Ovary (tissue), 9 donors: ENCODE results near the gene AOAH. TPM values are rescaled to one million over a fixed set of nuclear protein-coding genes. Genes with fewer than 3 reads are reported as not detected.
"Not testable (repeated sequence)": the region's sequence is repeated elsewhere in the genome, so short reads cannot be mapped to it uniquely, and the experiment has no call there.

Experiments used
- DNase-seq, 5 donors: peaks; one replicate each; pipeline ENCODE4 v3.0.0-alpha.2; 2019 to 2020
- H3K27ac ChIP-seq, 2 donors: fragments of 200-600 bp; one replicate each; pipeline versions ENCODE4 v1.5.1 to v1.8.0; 2019 to 2022
- H3K27me3 ChIP-seq: fragments of 200-600 bp; one replicate; pipeline ENCODE4 v1.8.0; 2022
- H3K36me3 ChIP-seq: fragments of 200-600 bp; sonication (generic); one replicate; pipeline ENCODE4 v1.5.1; 2019
- H3K4me1 ChIP-seq: one replicate; pipeline ENCODE4 v1.8.1; 2013; ENCODE audit warnings: mild to moderate bottlenecking, moderate library complexity; ENCODE audit not compliant: insufficient read depth
- H3K4me3 ChIP-seq: fragments of 200-600 bp; sonication (generic); one replicate; pipeline ENCODE4 v1.5.1; 2017
- H3K9me3 ChIP-seq, 2 donors: fragments of 200-600 bp in 1 of 2; sonication (generic) in 1 of 2; one replicate each; pipeline versions ENCODE4 v1.5.1 to v1.8.1; 2013 to 2019; ENCODE audit warnings: mild to moderate bottlenecking in 1 of 2, moderate library complexity in 1 of 2
- CTCF ChIP-seq, 3 donors: fragments of 450-650 bp in 2 of 3; fragments of 200-600 bp in 1 of 3; IDR thresholded peaks; one replicate each; pipeline versions ENCODE4 v1.5.1 to v1.8.0; 2016 to 2022; ENCODE audit warnings: antibody characterized with exemption in 3 of 3, mild to moderate bottlenecking in 1 of 3
- EP300 ChIP-seq: sonication (generic); formaldehyde crosslinking; IDR thresholded peaks from one replicate; pipeline ENCODE4 v1.6.1; 2017; ENCODE audit warnings: antibody characterized with exemption
- POLR2A ChIP-seq: fragments of 450-650 bp; IDR thresholded peaks from one replicate; pipeline ENCODE4 v1.6.1; 2017; ENCODE audit warnings: antibody characterized with exemption, mild to moderate bottlenecking, moderate library complexity
- WGBS, 3 donors: extraction: QIAGEN DNeasy Blood & Tissue Kit in 1 of 3; methylation state at CpG; one replicate each; pipeline versions ENCODE4 v1.1.5 to v1.1.7; 2013 to 2017; 5-methylcytosine and 5-hydroxymethylcytosine counted together
- intact Hi-C, 4 donors: fragments of 100-400 bp; cut with DNase I; formaldehyde crosslinking; loops; one replicate each; pipeline versions ENCODE4 v1.11.0 to v1.15.1; 2022 to 2023
- polyA plus RNA-seq, 2 donors: library from polyadenylated mRNA; stranded (reverse); fragments of 200-250 nt in 1 of 2; fragments of 350-450 nt in 1 of 2; fragmentation: Illumina TruSeq in 1 of 2; extraction: RNeasy Lipid Tissue Mini Kit (QIAGEN cat#74804) in 1 of 2; gene quantifications; one replicate each; pipeline ENCODE4 v1.2.3, GENCODE V29; 2013 to 2014
- total RNA-seq, 7 donors: library from RNA; depleted of rRNA in 2 of 7; stranded (reverse); fragments of >200 nt in 2 of 7; fragmentation: NEBNext Ultra II Directional in 3 of 7; extraction: Animal tissue kit (Norgen Biotek cat#: 25700) in 3 of 7; gene quantifications; one replicate each; pipeline versions ENCODE4 v1.1.0 to v1.2.4, GENCODE V29; 2016 to 2023
- donor health status: DM: no; HTN: no; CAD: no; lungs with moderate emphysema.
- donor health status: DM: no; HTN: no; CAD: no.
- donor health status: Bipolar disorder and iron deficiency.
- donor health status: DM: yes; HTN: yes; CAD: no.
- donor health status: DM: no; HTN: no; CAD: no.
- donor health status: DM: yes; HTN: yes; CAD: no.

The AOAH gene
- total and polyA plus RNA-seq, 9 donors, result 0.83 to 14.0 (median 4.8) TPM

GRCh38 chr7:36708767-36709166 is 15.5 kb downstream of the AOAH start:
- Histone ChIP-seq H3K4me3 (no peak overlapping the region), H3K36me3 (no peaks in the 10 kb centered on the region), H3K27ac (no peak overlapping the region), H3K9me3 (no peaks in the 10 kb centered on the region), H3K27me3 (no peaks in the 10 kb centered on the region), H3K4me1 (no peaks in the 10 kb centered on the region)
- DNase-seq, result no peak
- TF ChIP-seq CTCF (IDR thresholded peaks at IDR 0.05) (no peak), POLR2A (no peak)
- 69 to 82% (median 76%) methylated on average over 5 of the region's 5 CpGs for WGBS, 3 donors
- intact Hi-C loops, result no loop called here

- DNase-seq, result no peak
- WGBS, 3 donors, result 59 to 62% (median 60%) methylated on average over 4 of the region's 4 CpGs
These were observed 16.4 kb downstream of the AOAH start for GRCh38 chr7:36707898-36708297.

GRCh38 chr7:36707465-36707864 is 16.8 kb downstream of the AOAH start:
- H3K36me3 ChIP-seq, result no peaks in the 10 kb centered on the region
- H3K4me1 ChIP-seq, result no peaks in the 10 kb centered on the region
- no peaks in the 10 kb centered on the region for H3K9me3 ChIP-seq
- H3K4me3 ChIP-seq, result no peak overlapping the region
- no peak for DNase-seq
- TF ChIP-seq CTCF (IDR thresholded peaks at IDR 0.05), result no peak
- no peak for TF ChIP-seq EP300
- TF ChIP-seq POLR2A, result no peak
- H3K27ac ChIP-seq, result no peak overlapping the region
- no peaks in the 10 kb centered on the region for H3K27me3 ChIP-seq
- intact Hi-C loops, result no loop called here
- WGBS, 3 donors, result 80 to 90% (median 87%) methylated on average over 3 of the region's 3 CpGs

More at GRCh38 chr7:36707898-36708297, 16.4 kb downstream of the AOAH start:
- Histone ChIP-seq H3K4me1 (no peaks in the 10 kb centered on the region), H3K4me3 (no peak overlapping the region), H3K36me3 (no peaks in the 10 kb centered on the region), H3K27ac (no peak overlapping the region), H3K9me3 (no peaks in the 10 kb centered on the region), H3K27me3 (no peaks in the 10 kb centered on the region)
- TF ChIP-seq POLR2A (no peak), CTCF (IDR thresholded peaks at IDR 0.05) (no peak), EP300 (no peak)
- intact Hi-C loops, result no loop called here

GRCh38 chr7:36703860-36704259 is 20.4 kb downstream of the AOAH start:
- intact Hi-C loops, DNase-seq, H3K36me3 ChIP-seq, H3K27me3 ChIP-seq, H3K4me1 ChIP-seq, H3K27ac ChIP-seq, H3K9me3 ChIP-seq, H3K4me3 ChIP-seq: not testable (repeated sequence)
- 92 to 94% (median 94%) methylated on average over 5 of the region's 5 CpGs for WGBS, 3 donors

GRCh38 chr7:36692456-36692855 is 31.8 kb downstream of the AOAH start:
- Histone ChIP-seq H3K27ac (no peak overlapping the region), H3K36me3 (no peaks in the 10 kb centered on the region), H3K4me3 (no peak overlapping the region), H3K4me1 (no peaks in the 10 kb centered on the region), H3K27me3 (no peaks in the 10 kb centered on the region), H3K9me3 (no peaks in the 10 kb centered on the region)
- no peak for TF ChIP-seq POLR2A
- TF ChIP-seq EP300, result no peak
- TF ChIP-seq CTCF (IDR thresholded peaks at IDR 0.05), result no peak
- intact Hi-C loops, result no loop called here
- 56 to 71% (median 62%) methylated on average over 5 of the region's 5 CpGs for WGBS, 3 donors
- no peak for DNase-seq
